Measurements from ENCODE around the gene PTPRG.

DNA sequence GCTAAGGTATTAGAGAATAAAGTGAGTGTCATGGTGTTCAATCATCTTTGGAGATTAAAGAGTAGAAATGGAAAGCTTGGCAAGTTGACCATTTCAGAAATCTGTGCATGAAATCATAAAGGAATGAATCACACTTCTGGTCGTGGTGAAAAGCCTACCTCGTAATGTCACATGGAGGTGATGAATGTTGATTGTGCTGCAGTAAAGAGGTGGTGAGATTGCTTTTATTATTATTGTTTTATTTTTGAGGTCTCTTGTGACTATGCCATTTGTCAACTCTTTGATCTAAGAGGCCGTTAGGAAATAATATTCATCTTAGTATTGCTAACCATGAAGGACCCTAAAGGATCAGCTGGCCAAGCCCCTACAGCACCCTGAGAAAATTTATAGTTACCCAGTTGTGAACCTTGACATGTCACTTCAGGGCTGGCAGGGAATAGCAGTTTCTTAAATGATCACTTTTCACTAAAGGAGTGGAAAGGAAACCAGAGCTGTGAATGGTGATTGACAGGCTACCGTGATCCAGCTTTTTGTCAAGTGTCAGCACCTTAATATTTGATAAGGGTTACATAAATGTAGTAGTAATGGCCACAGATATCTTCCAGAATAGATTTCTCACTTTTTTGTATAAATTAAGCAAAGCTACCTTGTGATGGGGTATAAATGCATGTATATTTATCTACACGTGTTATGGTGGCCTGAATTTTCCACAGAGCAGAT, 203.9 kb downstream of the PTPRG start:
- TF ChIP-seq, protein P1, sequence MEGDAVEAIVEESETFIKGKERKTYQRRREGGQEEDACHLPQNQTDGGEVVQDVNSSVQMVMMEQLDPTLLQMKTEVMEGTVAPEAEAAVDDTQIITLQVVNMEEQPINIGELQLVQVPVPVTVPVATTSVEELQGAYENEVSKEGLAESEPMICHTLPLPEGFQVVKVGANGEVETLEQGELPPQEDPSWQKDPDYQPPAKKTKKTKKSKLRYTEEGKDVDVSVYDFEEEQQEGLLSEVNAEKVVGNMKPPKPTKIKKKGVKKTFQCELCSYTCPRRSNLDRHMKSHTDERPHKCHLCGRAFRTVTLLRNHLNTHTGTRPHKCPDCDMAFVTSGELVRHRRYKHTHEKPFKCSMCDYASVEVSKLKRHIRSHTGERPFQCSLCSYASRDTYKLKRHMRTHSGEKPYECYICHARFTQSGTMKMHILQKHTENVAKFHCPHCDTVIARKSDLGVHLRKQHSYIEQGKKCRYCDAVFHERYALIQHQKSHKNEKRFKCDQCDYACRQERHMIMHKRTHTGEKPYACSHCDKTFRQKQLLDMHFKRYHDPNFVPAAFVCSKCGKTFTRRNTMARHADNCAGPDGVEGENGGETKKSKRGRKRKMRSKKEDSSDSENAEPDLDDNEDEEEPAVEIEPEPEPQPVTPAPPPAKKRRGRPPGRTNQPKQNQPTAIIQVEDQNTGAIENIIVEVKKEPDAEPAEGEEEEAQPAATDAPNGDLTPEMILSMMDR (IDR thresholded peaks at IDR 0.05 in 4 of 5, conservative IDR thresholded peaks at IDR 0.05 in 1 of 5) = no peak
- TF ChIP-seq POLR2A (IDR thresholded peaks at IDR 0.05) = no peak
